Right lobe of liver (tissue), 4 donors: ENCODE results near the gene HIVEP2.

Source experiments
- CTCF ChIP-seq, 4 donors: fragments of 200-600 bp in 3 of 4; fragments of 450-650 bp in 1 of 4; IDR thresholded peaks; one replicate each; pipeline versions ENCODE4 v1.5.1 to v1.8.0; 2016 to 2022; ENCODE audit warnings: antibody characterized with exemption in 4 of 4, mild to moderate bottlenecking in 2 of 4
- POLR2A ChIP-seq: fragments of 450-650 bp; IDR thresholded peaks from one replicate; pipeline ENCODE4 v1.6.1; 2017; ENCODE audit warnings: antibody characterized with exemption, mild to moderate bottlenecking
- donor health status: DM: no; HTN: no; CAD: no.
- donor health status: DM: no; HTN: no; CAD: no.
- donor health status: DM: no; HTN: yes; CAD: no.

GRCh38 chr6:142825760-142826159 is 119.2 kb downstream of the HIVEP2 start:
- TF ChIP-seq CTCF (IDR thresholded peaks at IDR 0.05): no peak
- TF ChIP-seq POLR2A: no peak
